Iris pigment epithelial cell (primary cell): ENCODE results near the gene RPS19.

Experiments used
- DNase-seq: peaks from one replicate; pipeline ENCODE4 v3.0.0-alpha.2; 2011; ENCODE audit warnings: low read depth

Gene RPS19

DNA sequence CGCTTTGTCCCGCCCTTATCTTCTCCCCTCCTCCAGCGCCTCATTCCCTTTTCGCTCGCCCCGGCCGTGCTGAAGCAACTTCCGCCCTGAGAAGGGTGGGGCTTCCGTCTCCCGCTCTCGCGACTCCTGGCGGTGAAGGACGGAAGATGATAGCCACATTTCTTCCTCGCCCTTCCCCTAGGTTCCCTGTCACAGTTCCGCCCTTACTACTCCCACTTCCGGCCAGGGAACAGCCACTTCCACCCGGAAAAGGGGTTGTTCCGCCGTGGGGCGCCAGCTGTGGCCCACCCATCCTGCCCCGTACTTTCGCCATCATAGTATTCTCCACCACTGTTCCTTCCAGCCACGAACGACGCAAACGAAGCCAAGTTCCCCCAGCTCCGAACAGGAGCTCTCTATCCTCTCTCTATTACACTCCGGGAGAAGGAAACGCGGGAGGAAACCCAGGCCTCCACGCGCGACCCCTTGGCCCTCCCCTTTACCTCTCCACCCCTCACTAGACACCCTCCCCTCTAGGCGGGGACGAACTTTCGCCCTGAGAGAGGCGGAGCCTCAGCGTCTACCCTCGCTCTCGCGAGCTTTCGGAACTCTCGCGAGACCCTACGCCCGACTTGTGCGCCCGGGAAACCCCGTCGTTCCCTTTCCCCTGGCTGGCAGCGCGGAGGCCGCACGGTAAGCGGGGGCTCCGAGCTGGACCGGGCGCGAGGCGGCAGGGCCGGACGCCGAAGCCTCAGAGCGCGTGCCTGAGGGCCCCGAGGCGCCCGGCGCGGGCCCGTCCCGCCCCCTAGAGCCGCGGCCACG lies at the start of gene RPS19:
TSS of gene RPS19 (plus strand) at position 638 of the 801 bp plus-strand sequence. CDS start 520 bp downstream, outside the sequence.
- DNase-seq, result peak; percentile 98

DNA sequence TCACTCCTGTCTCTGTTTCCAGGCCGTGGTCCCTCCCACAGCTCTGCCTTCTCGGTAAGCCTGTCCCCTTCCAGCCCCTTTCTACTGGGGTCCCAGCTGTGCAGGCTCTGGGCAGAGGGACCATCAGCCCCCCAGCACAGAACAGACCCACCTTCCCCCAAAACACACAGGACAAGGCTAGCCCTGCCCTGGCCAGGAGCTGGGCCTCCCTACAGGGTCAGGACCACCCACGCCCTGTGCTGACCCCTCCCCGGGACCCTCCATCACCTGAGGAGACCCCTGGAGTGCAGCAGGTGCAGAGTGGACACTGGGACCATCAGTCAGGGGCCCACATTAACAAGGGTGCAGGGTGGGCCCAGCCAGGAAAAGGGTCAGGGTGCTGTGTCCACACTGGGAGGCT lies 49.8 kb upstream of the RPS19 start:
- DNase-seq, result no peak

DNA sequence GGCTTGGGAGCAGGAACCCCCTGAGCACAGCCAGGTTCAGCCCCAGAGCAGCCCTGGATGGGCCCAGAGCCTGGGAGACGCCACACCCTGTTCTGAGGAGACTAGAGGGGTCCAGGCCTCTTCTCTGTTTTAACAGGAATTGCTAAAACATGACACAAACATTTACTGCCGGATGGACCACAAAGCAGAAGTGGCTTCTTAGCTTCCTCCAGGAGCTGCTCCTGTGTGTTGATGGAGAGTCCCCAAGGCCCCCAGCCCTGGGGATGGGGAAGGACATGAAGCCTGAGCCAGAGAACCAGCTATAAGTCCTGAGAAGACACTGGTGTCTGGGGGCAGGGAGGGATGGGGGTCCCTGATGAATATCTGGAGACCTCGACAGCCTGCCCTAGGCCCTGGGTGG lies 49.0 kb upstream of the RPS19 start:
- no peak for DNase-seq

DNA sequence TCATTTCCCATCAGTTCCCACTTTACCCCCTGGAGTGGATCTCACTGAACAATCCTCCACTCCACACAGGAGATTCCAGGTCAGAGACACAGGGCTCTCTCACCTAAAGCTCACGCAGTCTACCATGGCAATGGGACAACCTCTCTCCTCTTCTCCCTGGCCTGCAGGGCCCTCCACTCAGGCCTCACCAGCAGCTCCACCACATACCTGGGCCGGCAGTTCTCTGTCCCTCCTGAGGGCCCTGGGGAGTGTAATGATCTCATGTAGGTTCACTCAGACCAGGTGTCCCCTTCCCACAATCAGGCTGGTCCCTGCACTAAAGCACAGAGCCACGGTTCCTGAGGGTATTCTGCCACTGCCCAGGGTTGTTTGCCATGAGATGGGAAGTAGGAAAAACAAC lies 48.1 kb upstream of the RPS19 start:
- DNase-seq, result no peak

DNA sequence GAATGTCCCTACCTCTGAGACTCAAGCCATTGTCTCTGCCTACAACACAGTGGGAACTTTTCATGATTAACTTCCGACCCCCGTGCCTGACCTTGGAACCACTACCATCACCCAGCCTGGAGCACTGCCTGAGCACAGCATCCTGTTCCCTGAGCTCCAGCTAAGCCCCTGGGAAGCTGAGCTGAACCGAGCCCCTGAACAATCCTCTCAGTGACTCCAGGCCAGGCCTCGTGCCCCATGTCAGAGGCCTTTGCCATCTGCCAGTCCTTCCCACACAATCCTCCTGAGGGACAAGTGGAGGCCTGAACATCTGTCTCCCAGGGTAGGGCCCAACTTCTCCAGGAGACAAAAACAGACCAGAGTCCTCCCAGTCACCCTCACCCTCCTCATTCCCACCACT lies 46.1 kb upstream of the RPS19 start:
- DNase-seq, result no peak

DNA sequence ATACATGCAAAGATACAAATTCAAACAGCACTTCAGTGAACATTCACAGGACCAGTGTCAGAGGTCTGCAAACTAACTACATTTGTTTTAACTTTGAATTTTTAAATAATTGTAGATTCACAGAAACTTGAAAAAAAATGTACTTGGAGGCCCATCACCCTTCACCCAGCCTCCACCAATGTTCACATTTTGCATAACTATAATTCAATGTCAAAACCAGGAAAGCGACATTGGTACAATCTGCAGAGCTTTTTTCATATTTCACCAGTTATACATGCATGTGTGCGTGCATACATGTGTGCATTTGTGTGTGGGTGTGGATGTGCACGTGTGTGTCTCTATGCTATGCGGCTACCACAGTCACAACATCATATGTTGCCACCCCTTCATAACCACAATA lies 44.8 kb upstream of the RPS19 start:
- no peak for DNase-seq

DNA sequence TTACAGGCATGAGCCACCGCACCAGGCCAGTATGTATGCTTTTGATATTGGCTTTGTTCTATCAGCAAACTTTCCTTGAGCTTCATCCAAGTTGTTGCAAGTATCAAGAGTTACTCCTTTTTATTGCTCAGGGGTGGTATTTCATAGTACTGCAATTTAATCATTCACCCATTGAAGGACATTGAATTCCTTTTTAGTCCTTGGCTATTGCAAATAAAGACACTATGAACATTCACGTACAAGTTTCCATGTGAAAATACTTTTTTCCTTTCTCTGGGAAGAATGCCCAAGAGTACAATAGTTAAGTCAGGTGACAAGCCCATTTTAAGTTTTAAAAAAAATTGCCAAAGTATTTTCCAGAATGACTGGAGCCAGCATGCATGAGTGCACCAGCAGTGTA lies 43.3 kb upstream of the RPS19 start:
- no peak for DNase-seq

DNA sequence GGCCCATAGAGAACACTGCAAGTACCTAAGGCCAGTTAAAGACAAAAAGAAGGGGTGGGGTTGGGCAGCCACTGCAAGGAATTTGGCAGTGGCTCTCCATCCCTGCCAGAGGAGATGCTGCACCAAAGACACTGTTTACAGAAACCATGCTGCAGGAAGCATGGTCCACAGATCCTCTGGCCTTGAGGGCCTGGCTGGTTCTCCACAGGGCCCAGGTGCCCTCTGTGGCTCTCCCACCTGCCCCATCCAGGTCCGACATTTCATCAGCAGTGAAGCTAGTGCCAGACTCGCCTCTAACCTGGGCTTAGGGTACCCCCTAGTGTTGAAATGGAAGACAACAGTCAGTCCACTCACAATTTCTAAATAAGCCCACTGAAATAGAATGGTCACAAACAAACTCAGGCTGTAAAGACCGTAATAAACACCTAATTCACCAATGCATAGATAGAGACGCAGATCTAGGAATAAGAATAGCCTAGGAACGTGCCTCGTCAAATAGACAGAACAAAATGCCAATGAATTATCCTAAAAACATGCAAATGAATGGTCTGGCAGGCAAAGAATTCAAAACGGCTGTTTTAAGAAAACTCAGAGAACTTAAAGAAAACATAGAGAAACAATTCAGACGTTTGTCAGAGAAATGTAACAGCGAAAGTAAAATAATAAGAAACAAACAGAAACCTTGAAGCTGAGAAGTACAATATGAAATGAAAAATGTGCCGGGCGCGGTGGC lies 38.9 kb upstream of the RPS19 start:
- DNase-seq, result peak; percentile 45

DNA sequence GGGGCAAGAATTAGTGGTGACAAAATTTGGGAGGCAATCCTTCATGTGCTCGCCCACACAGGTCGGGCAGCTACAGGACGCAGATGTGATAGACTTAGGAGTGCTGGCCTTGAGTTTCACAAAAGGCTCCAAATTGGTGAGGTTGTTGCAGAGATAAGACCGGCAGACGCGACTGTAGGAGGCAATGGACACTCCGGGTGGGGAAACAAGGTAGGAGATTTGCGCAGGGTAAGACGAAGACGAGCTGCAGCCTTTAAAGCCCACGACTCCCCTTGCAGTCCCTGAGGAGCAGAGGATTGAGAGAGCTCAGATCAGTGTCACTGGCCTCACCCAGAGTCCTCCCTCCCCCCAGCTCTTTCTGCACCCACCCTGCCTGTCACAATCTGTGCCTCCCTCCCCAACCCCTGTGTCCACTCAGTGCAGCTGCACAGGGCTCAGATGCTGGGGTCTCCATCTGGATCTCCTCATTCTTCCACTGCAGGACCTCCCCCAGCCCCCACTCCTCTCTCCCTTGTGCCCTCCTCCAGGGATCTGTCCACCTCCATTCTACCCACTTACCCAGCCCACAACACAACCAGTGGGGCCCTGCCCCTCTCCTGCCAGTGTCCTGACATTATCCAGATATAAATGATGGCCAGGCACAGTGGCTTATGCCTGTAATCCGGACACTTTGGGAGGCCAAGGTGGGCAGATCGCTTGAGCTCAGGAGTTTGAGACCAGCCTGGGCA lies 21.9 kb upstream of the RPS19 start:
- DNase-seq, result no peak

DNA sequence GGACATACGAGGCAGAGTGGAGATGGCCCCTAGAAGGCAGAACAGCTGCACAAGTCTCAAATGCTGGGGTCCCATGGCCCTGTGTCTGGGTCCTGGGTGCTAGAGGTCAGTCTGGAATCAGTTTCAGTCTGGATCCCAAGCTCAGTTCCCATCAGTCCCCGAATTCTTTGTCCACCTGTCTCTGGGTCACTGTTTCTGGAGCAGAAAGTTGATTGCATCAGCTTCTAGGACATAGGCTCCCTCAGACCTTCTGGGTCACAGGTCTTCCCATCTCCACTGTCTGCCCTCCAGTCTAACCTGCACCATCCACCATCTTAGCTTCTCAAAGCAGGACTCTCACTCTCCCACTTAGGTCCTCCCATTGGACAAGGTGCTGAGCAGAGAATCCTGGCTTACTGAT lies 20.8 kb upstream of the RPS19 start:
- DNase-seq, result no peak

DNA sequence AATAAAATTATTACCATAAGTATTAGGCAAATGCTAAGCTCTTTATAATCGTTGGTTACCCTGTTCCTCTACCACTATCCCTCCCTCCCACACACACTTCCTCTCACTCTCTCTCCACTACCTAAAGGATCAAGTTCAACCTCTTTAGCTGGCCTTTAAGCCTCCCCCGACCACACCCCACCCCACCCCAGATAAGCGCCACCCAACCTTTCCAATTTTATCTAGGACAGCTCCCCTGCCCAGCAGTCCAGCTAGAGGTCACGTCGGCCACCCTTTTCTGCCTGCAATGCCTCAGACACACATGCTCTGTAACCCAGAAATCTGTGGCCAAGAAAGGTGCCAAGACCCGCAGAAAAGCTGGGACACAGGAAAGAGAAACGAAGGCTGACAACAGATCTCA lies 16.7 kb upstream of the RPS19 start:
- DNase-seq, result no peak

DNA sequence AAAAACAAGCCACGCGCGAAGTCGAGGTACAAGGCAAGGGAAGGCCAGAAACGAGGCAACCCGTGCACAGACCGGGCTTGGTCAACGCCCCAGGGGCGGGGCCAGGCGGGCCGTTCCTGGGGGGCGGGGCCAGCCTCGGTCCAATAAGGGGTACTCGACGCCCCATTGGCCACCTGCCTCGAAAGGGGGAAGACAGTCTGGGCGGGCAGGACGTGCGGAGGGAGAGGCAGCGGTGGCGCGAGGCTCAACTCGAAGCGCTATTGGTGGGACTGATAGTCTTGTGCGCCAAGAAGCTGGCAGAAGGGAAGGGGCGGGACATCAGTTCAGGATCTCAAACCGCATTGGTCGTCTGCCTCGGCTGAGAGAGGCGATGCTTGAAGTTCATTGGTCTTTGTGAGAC lies 15.5 kb upstream of the RPS19 start, which contains the start of gene LYPD4:
TSS of gene LYPD4 (minus strand) at position 83 of the 400 bp plus-strand sequence. CDS start 5,398 bp downstream, outside the sequence.
- DNase-seq, result no peak

DNA sequence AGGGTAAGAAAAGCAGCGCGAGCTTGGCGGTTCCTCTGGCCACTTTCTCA lies 15.2 kb upstream of the RPS19 start, which contains the start of gene DMRTC2:
TSS of gene DMRTC2 (plus strand) at position 42 of the 50 bp plus-strand sequence. CDS start 2,387 bp downstream, outside the sequence.
- DNase-seq, result no peak

DNA sequence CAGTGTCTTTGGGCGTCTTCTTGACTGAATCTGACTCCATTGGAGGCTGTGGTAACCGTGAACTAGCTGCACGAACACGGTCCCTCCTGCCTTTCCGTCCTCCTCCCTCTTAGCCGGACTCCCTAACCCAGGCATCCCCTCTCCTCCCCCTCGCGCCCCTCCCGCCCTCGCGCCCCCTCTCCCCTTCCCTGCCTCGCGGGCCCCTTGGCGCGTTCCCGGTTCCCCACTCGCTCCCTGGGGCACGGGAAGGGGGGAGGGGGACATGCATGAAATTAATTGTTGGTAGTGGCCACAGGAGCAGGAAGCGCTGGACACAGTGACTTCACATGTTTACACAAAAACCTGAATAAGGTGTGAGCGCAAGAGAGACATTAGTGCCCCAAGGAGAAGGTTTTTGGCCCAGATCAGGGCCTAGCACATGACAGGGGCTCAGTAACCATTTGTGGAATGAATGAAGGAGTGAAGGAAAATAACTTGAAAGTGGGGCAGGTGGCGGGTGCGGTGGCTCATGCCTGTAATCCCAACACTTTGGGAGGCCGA lies 14.9 kb upstream of the RPS19 start:
- no peak for DNase-seq

DNA sequence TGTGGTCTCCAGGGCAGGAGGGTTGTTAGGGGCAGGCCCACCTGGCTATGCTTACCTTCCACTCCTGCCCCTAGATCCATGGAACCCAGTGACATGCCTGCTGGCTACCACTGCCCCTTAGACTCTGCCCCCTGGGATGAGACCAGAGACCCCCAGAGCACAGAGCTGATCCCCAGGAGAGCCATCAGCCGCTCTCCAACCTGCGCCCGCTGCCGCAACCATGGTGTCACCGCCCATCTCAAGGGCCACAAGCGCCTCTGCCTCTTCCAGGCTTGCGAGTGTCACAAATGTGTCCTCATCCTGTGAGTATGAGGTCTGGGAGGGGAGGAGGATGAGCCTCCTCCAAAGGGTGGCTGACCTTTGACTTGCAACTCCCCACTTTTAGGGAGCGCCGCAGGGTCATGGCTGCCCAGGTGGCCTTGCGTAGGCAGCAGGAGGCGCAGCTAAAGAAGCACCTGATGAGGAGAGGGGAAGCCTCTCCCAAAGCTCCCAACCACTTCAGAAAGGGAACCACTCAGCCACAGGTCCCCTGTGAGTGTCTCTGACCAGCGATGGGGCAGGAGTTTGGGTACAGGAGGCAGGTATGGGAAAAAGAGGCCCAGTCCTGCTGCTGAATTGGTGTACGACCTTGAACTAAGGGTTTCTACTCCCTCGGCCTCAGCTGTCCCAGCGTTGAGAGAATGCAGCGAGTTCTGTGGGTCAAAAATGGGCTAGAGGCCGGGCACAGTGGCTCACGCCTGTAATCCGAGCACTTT lies 12.5 kb upstream of the RPS19 start:
- DNase-seq, result no peak

DNA sequence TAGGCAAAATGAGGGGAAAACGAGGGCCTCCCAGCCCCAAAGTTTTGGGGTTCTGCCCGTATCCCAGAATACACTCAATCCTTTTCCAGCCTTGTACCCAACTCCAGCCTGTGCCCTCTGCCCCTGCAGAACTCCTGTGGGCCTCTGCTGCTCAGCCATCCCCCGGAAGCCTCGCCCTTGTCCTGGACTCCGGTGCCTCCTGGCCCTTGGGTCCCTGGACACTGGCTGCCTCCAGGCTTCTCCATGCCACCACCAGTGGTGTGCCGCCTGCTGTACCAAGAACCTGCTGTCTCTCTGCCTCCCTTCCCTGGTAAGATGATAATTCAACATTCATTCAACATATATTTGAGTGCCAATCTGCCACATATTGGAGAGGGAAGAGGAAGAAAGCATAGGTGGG lies 11.4 kb upstream of the RPS19 start:
- no peak for DNase-seq

DNA sequence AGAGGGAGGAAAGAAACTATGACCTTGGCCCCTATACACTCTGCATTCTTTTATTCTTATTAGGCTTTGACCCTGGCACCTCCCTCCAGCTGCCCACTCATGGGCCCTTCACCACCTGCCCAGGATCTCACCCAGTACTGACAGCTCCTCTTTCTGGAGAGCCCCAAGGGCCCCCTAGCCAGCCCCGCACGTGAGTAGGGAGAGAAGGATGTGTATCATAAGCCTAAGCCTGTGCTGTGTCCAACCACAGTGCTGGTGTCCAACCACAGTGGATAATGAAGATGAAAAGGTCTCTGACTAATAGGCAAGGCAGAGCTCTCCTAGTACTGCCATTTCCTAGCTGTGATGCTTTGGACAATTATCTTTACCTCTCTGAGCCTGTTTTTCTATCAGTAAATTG lies 11.0 kb upstream of the RPS19 start:
- no peak for DNase-seq

DNA sequence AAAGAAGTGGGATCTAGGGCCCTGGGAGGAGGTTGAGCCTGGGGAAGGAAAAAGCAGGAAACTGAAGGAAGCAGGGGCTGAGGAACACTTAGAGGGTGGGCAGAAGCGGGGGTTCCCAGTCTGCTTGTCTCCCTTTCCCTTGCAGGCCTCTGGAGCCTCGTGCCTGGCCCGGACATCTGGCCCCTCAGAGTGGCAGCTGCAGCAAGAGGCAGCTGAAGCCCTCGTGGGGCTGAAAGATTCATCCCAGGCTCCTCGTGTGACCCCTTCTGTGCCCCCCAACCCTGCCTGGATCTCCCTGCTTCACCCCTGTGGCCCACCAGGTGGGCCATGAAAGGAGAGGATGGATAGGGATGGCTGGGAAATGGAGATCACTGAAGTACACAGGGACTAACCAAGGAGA lies 9.7 kb upstream of the RPS19 start:
- no peak for DNase-seq

DNA sequence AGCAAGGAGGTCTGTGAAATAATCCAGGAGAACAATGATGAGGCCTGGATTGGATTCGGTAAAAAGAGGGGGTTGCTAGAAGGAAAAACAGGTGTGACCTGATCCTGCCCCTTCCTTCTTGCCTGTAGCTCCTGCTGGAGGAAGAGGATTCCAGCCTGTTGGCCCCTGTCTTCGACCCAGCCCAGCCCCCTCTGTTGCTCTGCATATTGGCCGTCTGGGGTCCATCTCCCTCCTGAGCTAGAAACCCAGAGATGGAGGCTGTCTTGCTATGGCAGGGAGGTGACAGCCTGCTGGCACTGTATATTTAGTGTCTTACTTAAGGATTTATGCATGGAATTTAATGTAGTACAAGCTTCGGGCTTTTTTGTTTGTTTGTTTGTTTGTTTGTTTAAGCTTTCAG lies 8.6 kb upstream of the RPS19 start:
- no peak for DNase-seq

DNA sequence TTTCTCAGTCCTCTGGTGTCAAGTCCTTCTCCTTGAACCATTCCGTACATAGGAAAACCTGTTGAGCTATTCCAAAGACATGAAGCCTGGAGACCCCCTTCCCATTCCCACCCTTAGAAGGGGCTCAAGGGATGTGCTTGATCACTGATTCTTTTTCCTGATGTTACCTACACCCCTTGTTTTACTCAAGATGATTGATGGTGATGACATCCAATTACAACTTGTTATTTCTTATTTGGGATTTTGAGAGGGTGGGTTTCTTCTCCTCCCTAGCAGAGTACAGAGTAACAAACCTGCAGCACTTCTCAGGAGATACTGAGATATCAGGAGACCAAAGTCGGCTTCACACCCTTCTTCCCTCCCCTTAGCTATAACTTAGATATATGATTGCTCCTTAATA lies 6.7 kb upstream of the RPS19 start:
- DNase-seq, result no peak

DNA sequence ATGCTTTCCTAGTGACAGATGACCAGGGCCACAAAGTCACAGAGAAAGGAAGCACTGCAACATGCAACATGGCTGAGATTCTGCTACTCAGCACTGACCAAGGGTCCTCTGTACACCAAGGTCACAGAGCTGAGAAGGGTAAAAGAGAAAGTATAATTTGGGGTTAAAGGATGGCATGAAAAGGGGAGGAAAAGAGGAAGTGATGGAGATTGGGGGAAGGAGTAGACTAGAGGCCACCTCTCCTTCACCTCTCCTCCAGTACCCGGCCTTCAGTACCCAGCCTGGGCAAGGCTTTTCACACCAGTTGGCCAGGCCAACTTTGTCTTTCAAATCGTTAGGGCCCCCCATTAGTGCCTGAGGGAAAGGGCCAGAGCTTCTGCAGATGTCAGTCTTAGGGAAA lies 6.3 kb upstream of the RPS19 start:
- no peak for DNase-seq

DNA sequence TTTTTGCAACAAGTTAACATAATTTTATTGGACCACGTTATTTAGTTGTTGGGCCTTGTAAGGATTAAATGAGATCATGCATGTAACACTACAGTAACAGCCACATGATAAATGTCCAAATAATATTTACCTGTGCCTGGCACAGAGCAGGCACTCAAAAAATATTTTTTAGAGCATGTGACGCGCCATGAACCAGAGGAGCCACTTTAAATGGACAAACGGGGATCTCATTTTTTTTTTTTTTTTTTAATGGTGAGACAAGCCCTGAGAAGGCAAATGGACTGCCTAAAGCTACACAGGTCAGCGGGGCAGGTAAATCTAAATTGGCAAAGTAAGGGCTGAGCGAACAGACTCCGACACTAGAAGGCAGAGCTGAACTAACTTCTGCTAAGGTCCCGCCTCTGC lies 840 bp upstream of the RPS19 start:
- no peak for DNase-seq
